Spinal cord (tissue), 10 donors: Measurements from ENCODE around the gene FASTKD3. TPM values are rescaled to one million over a fixed set of nuclear protein-coding genes. Genes with fewer than 3 reads are reported as not detected.
"Not testable (repeated sequence)": the region's sequence is repeated elsewhere in the genome, so short reads cannot be mapped to it uniquely, and the experiment has no call there.

ENCODE experiments used
- DNase-seq, 6 donors: peaks; one replicate each; pipeline versions ENCODE4 v3.0.0 to v3.0.0-alpha.2; 2013 to 2015; ENCODE audit warnings: low spot score in 6 of 6, low read depth in 4 of 6
- H3K27ac ChIP-seq: one replicate; pipeline ENCODE4 v1.5.1; 2013; ENCODE audit warnings: low read depth, low read length, control low read depth
- H3K27me3 ChIP-seq: one replicate; pipeline ENCODE4 v1.6.1; 2013; ENCODE audit warnings: low read length; ENCODE audit not compliant: control insufficient read depth, insufficient read depth
- H3K36me3 ChIP-seq: one replicate; pipeline ENCODE4 v1.6.1; 2013; ENCODE audit warnings: low read length; ENCODE audit not compliant: control insufficient read depth, insufficient read depth
- H3K4me1 ChIP-seq: one replicate; pipeline ENCODE4 v1.6.1; 2013; ENCODE audit warnings: low read length; ENCODE audit not compliant: control insufficient read depth, insufficient read depth
- H3K4me3 ChIP-seq: one replicate; pipeline ENCODE4 v1.5.1; 2013; ENCODE audit warnings: low read depth, low read length, control low read depth
- H3K9me3 ChIP-seq: one replicate; pipeline ENCODE4 v1.6.1; 2013; ENCODE audit warnings: low read length; ENCODE audit not compliant: control insufficient read depth, insufficient read depth
- WGBS: methylation state at CpG from one replicate; pipeline ENCODE4 v1.1.5; 2013; ENCODE audit warnings: missing lambda C conversion rate; ENCODE audit not compliant: insufficient coverage; 5-methylcytosine and 5-hydroxymethylcytosine counted together
- long read RNA-seq, 4 donors: transcript quantifications; one replicate each; lab custom pipeline, GENCODE V29; 2026
- polyA plus RNA-seq, 2 donors: library from polyadenylated mRNA; unstranded; fragments of 120-200 nt; gene quantifications; one replicate each; pipeline ENCODE4 v1.2.1, GENCODE V29; 2013; ENCODE audit not compliant: insufficient read length in 2 of 2
- total RNA-seq, 2 donors: library from RNA; depleted of rRNA in 1 of 2; stranded (reverse); fragments of 120-200 nt in 1 of 2; fragments of >200 nt in 1 of 2; gene quantifications; one replicate each; pipeline versions ENCODE4 v1.2.3 to v1.2.4, GENCODE V29; 2013 to 2014
- donor health status: healthy.

FASTKD3 gene
- 10 to 100 TPM; 11.8 to 17.0 TPM for total RNA-seq
- 10 to 100 TPM; 18.4 to 25.7 TPM for polyA plus RNA-seq
- long read RNA-seq, donor 1, partial matches to known transcripts: 0 of 3 reads
- long read RNA-seq, donor 1, other reads (novel, unspliced or antisense): 0 of 3 reads
- long read RNA-seq, donor 2, partial matches to known transcripts: 0 of 1 reads
- long read RNA-seq, donor 2, other reads (novel, unspliced or antisense): 0 of 1 reads
- long read RNA-seq, donor 3: 0 reads
- long read RNA-seq, donor 4, partial matches to known transcripts: 0 of 2 reads
- long read RNA-seq, donor 4, other reads (novel, unspliced or antisense): 0 of 2 reads

GRCh38 chr5:7868773-7869473, at the start of gene FASTKD3, which contains the start of gene MTRR:
Gene FASTKD3 (minus strand): TSS chr5:7869031. CDS start chr5:7868083, 948 bp downstream.
Gene MTRR (plus strand): TSS chr5:7869148. CDS start chr5:7870795, 1,647 bp downstream.
- Histone ChIP-seq H3K4me1 (no peaks in the 10 kb centered on the region), H3K36me3 (no peaks in the 10 kb centered on the region), H3K4me3 (peak within 1 kb of the TSS; percentile 81), H3K9me3 (no peaks in the 10 kb centered on the region), H3K27ac (peak within 1 kb of the TSS; percentile 33), H3K27me3 (no peaks in the 10 kb centered on the region)
- DNase-seq: peak; percentile 81 to 98 (median 90)
- WGBS: 0% methylated on average over 83 of the region's 83 CpGs

GRCh38 chr5:7917130-7918123, 48.6 kb upstream of the FASTKD3 start:
- Histone ChIP-seq H3K36me3 (no peaks in the 10 kb centered on the region), H3K4me1 (no peaks in the 10 kb centered on the region), H3K4me3 (no peak overlapping the region), H3K27ac (no peak overlapping the region), H3K9me3 (peaks cover under 1% of the 10 kb centered on the region), H3K27me3 (no peaks in the 10 kb centered on the region)
- DNase-seq: no peak
- no CpG with 5 or more reads among the region's 5 CpGs for WGBS

- WGBS: 100% methylated on average over 1 of the region's 6 CpGs
- H3K36me3 ChIP-seq: no peaks in the 10 kb centered on the region
- no peak overlapping the region for H3K4me3 ChIP-seq
- H3K27me3 ChIP-seq: no peaks in the 10 kb centered on the region
- H3K27ac ChIP-seq: no peak overlapping the region
- no peak for DNase-seq
- H3K4me1 ChIP-seq: no peaks in the 10 kb centered on the region
- peaks cover 4% of the 10 kb centered on the region for H3K9me3 ChIP-seq
Observed at GRCh38 chr5:7916171-7916804, 47.5 kb upstream of the FASTKD3 start.

DNA sequence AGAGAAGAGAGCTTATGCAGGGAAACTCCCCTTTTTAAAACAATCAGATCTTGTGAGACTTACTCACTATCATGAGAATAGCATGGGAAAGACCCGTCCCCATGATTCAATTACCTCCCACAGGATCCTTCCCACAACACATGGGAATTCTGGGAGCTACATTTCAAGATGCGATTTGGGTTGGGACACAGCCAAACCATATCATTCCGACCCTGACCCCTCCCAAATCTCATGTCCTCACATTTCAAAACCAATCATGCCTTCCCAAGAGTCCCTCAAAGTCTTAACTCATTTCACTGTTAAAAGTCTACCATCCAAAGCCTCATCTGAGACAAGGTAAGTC, 42.6 kb upstream of the FASTKD3 start:
- not testable (repeated sequence) for H3K4me1 ChIP-seq, H3K4me3 ChIP-seq, DNase-seq, H3K27me3 ChIP-seq, H3K9me3 ChIP-seq, H3K36me3 ChIP-seq, H3K27ac ChIP-seq
- WGBS: 93% methylated on average over 3 of the region's 3 CpGs

DNA sequence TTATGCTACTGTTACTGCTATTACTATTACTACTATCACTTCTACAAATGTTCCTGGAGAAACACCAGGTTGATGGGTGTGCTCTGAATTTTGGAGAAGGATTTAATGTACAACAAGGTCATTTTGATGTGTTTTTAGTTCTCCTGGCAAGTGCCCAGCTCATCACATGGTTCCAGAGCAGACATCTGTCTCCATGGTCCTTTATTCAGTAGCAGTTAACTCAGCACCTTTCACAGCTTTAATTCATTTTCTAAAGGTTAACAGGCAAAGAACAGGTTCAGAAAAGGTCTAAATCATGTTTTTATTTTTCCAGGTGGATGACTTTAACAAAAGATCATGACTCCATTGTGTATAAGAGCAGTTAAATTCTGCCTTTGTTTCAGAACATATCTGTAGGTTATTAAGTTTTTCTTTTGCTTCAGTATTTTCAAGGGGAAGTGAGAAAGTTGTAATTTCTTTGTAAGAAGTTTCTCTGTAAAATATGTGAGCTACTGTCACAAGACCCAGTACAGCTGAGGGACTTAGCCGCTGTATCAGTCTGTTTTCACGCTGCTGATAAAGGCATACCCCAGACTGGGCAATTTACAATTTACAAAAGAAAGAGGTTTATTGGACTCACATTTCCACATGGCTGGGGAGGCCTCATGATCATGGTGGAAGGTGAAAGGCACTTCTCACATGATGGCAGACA, 42.1 kb upstream of the FASTKD3 start:
- no peaks in the 10 kb centered on the region for H3K36me3 ChIP-seq
- H3K27ac ChIP-seq: no peak overlapping the region
- WGBS: no CpG with 5 or more reads among the region's 2 CpGs
- DNase-seq: peak in 2 of 6 donors; percentile 18 to 38
- H3K27me3 ChIP-seq: no peaks in the 10 kb centered on the region
- no peaks in the 10 kb centered on the region for H3K4me1 ChIP-seq
- H3K9me3 ChIP-seq: peaks cover 6% of the 10 kb centered on the region
- no peak overlapping the region for H3K4me3 ChIP-seq

DNA sequence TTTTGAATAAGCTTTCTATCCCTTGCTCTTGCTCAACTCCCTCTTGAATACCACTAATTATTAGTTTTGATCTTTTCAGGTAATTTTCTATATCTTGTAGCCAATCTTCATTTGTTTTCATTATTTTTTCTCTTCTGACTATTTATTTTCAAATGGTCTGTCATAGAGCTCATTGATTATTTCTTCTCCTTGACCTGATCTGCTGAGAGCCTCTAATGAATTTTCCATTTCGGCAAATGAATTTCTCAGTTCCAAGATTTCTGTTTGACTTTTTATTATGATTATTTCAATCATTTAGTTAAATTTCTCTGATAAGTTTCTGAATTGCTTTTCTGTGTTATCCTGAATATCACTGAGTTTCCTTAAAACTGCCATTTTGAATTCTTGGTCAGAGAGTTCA, 39.5 kb upstream of the FASTKD3 start:
- no peak for DNase-seq
- Histone ChIP-seq H3K9me3 (peaks cover 6% of the 10 kb centered on the region), H3K27me3 (no peaks in the 10 kb centered on the region), H3K4me1 (no peaks in the 10 kb centered on the region), H3K4me3 (no peak overlapping the region), H3K27ac (no peak overlapping the region), H3K36me3 (no peaks in the 10 kb centered on the region)
- WGBS: no CpG with 5 or more reads among the region's 1 CpG

GRCh38 chr5:7907612-7908011, 38.8 kb upstream of the FASTKD3 start:
- DNase-seq: no peak
- H3K4me3 ChIP-seq: no peak overlapping the region
- H3K36me3 ChIP-seq: peaks cover under 1% of the 10 kb centered on the region
- peaks cover 6% of the 10 kb centered on the region for H3K9me3 ChIP-seq
- no peak overlapping the region for H3K27ac ChIP-seq
- WGBS: no CpG with 5 or more reads among the region's 1 CpG
- H3K27me3 ChIP-seq: no peaks in the 10 kb centered on the region
- no peaks in the 10 kb centered on the region for H3K4me1 ChIP-seq

DNA sequence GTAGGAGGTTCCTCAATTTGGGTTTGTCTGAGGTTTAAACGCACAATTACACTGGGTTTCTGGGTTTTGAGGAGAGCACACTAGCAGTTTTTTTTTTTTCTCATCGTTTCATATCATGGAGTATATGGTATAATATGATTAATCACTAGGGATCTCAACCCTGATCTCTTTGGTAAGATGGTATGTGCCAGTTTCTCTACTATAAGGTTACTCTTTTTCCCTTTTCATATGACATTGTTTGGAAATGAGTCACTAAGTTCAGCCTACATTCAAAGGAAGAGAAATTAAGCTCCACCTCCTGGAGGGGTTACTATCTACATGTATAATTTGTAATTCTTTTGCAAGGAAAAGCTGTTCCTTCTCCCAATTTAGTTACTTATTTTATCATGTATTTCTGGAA, 35.3 kb upstream of the FASTKD3 start:
- H3K27ac ChIP-seq: no peak overlapping the region
- peaks cover 2% of the 10 kb centered on the region for H3K9me3 ChIP-seq
- H3K27me3 ChIP-seq: no peaks in the 10 kb centered on the region
- no peak for DNase-seq
- H3K4me1 ChIP-seq: no peaks in the 10 kb centered on the region
- no peak overlapping the region for H3K4me3 ChIP-seq
- no CpG with 5 or more reads among the region's 2 CpGs for WGBS
- peaks cover 10% of the 10 kb centered on the region for H3K36me3 ChIP-seq
